HepG2 (cell line): ENCODE results near the gene GPT2. TPM values are rescaled to one million over a fixed set of nuclear protein-coding genes. Genes with fewer than 3 reads are reported as not detected.
A peak's percentile ranks its signal among the peaks of the same experiment; 100 is the strongest.

Experiments used
- ATAC-seq: fragments of 200-7000 bp; cut with Tn5 transposase; 3 replicates; pipeline ENCODE4 v1.9.1; 2020; ENCODE audit warnings: mild to moderate bottlenecking, moderate library complexity
- BruUV-seq: library from RNA; stranded (reverse); fragments of 400-500 nt; replicated peaks from 2 replicates; lab custom pipeline; 2021; lab: Mats Ljungman, UMichigan
- CTCF ChIA-PET: fragments of 300-600 bp; formaldehyde crosslinking; extraction: SDS; loops from one replicate; lab custom pipeline; 2021; ENCODE audit warnings: low total read pairs, inconsistent platforms, low intra/inter-chr PET ratio; lab: Yijun Ruan, JAX
- POLR2A ChIA-PET: fragments of 350-600 bp; sonication (Branson Sonifier 250); formaldehyde crosslinking; loops from one replicate; lab custom pipeline; 2020; ENCODE audit warnings: antibody characterized with exemption, inconsistent platforms; lab: Yijun Ruan, JAX
- DNase-seq: peaks from one replicate; pipeline ENCODE4 v3.0.0-alpha.2; 2015; ENCODE audit warnings: low spot score
- FAIRE-seq: peaks from 3 replicates; lab custom pipeline; 2011; peaks lifted over from hg19 to GRCh38; lab: Jason Lieb, UNC
- H2AFZ ChIP-seq: one replicate; pipeline ENCODE4 v1.6.1; 2011; ENCODE audit warnings: low read length, inconsistent platforms
- H3K27ac ChIP-seq: fragments of 300-600 bp; 3 replicates; pipeline ENCODE4 v1.8.0; 2011; ENCODE audit warnings: mixed run types, mild to moderate bottlenecking, mixed read lengths, low read length, inconsistent platforms; ENCODE audit not compliant: insufficient read depth; ENCODE audit errors: extremely low read length
- H3K27me3 ChIP-seq, 2 experiments: fragments of 200-600 bp in 1 of 2; 2 replicates in 1 of 2; 3 replicates in 1 of 2; pipeline versions ENCODE4 v1.6.0 to v1.8.0; 2011; ENCODE audit warnings: low read length in 2 of 2, mild to moderate bottlenecking in 2 of 2, moderate library complexity in 2 of 2, inconsistent platforms in 1 of 2; ENCODE audit not compliant: insufficient read depth in 2 of 2, control insufficient read depth in 1 of 2
- H3K36me3 ChIP-seq, 2 experiments: fragments of 200-600 bp in 1 of 2; replicated peaks in 1 of 2; 2 replicates in 1 of 2; 3 replicates in 1 of 2; pipeline versions ENCODE4 v1.5.1 to v1.8.0; 2011; ENCODE audit warnings: low read length in 2 of 2, inconsistent platforms in 1 of 2; ENCODE audit not compliant: insufficient read depth in 2 of 2, control insufficient read depth in 1 of 2
- H3K4me1 ChIP-seq: 2 replicates; pipeline ENCODE4 v1.5.1; 2012; ENCODE audit warnings: low read length, inconsistent platforms; ENCODE audit not compliant: insufficient read depth
- H3K4me2 ChIP-seq: 2 replicates; pipeline ENCODE4 v1.6.0; 2011; ENCODE audit warnings: low read depth, low read length, inconsistent platforms
- H3K4me3 ChIP-seq, 3 experiments: fragments of 200-600 bp in 1 of 3; sonication (generic), shearing (Covaris generic) in 1 of 3; replicated peaks in 1 of 3; 2 replicates each; pipeline ENCODE4 v1.5.1; 2011 to 2016; ENCODE audit warnings: low read length in 3 of 3, inconsistent platforms in 2 of 3, low read depth in 2 of 3, mild to moderate bottlenecking in 2 of 3, control low read depth in 1 of 3, mixed read lengths in 1 of 3; ENCODE audit not compliant: insufficient read depth in 1 of 3
- H3K79me2 ChIP-seq: one replicate; pipeline ENCODE4 v1.6.1; 2011; ENCODE audit warnings: low read length, inconsistent platforms; ENCODE audit not compliant: insufficient read depth
- H3K9ac ChIP-seq: 2 replicates; pipeline ENCODE4 v1.6.0; 2011; ENCODE audit warnings: mild to moderate bottlenecking, low read depth, low read length, inconsistent platforms; ENCODE audit not compliant: insufficient read depth
- H3K9me3 ChIP-seq: 2 replicates; pipeline ENCODE4 v1.5.1; 2012; ENCODE audit warnings: mild to moderate bottlenecking, low read length
- H4K20me1 ChIP-seq: 2 replicates; pipeline ENCODE4 v1.6.0; 2011; ENCODE audit warnings: inconsistent platforms, mild to moderate bottlenecking, low read length, moderate library complexity; ENCODE audit not compliant: insufficient read depth
- IRF9 ChIP-seq: sonication (generic); formaldehyde crosslinking; IDR thresholded peaks from 2 replicates; pipeline ENCODE4 v1.8.0; 2022; ENCODE audit warnings: missing genetic modification reagents, mild to moderate bottlenecking, borderline replicate concordance
- NONO ChIP-seq, 2 experiments: fragments of 450-650 bp in 1 of 2; sonication (generic) in 1 of 2; formaldehyde crosslinking in 1 of 2; IDR thresholded peaks in 1 of 2; conservative IDR thresholded peaks in 1 of 2; 2 replicates each; pipeline versions ENCODE4 v1.6.1 to v1.8.0; 2017 to 2022; ENCODE audit warnings: mild to moderate bottlenecking in 1 of 2, missing genetic modification reagents in 1 of 2, moderate library complexity in 1 of 2
- PCBP2 ChIP-seq: fragments of 200-400 bp; formaldehyde crosslinking; optimal IDR thresholded peaks from 2 replicates; pipeline ENCODE3; 2018; ENCODE audit warnings: low read length, low read depth; ENCODE audit not compliant: poor library complexity, severe bottlenecking
- POLR2A ChIP-seq, 2 experiments: IDR thresholded peaks; 2 replicates each; pipeline ENCODE4 v1.6.1; 2011; ENCODE audit warnings: low read depth in 2 of 2, low read length in 2 of 2, mild to moderate bottlenecking in 1 of 2, moderate library complexity in 1 of 2; ENCODE audit not compliant: insufficient read depth in 1 of 2
- RAD51 ChIP-seq: fragments of 450-650 bp; IDR thresholded peaks from 2 replicates; pipeline ENCODE4 v1.6.1; 2016; ENCODE audit warnings: borderline replicate concordance
- SCMH1 ChIP-seq: sonication (generic); formaldehyde crosslinking; IDR thresholded peaks from 2 replicates; pipeline ENCODE4 v1.9.0; 2021; ENCODE audit warnings: missing genetic modification reagents, mild to moderate bottlenecking, borderline replicate concordance
- SSRP1 ChIP-seq: IDR thresholded peaks from 2 replicates; pipeline ENCODE4 v1.6.1; 2016; ENCODE audit warnings: control low read depth
- ZNF225 ChIP-seq: sonication (generic); formaldehyde crosslinking; IDR thresholded peaks from 2 replicates; pipeline ENCODE4 v1.4.0; 2020; ENCODE audit warnings: mild to moderate bottlenecking, missing genetic modification reagents
- ZNF580 ChIP-seq: IDR thresholded peaks from 2 replicates; pipeline ENCODE4 v1.6.1; 2016; ENCODE audit warnings: low read depth, borderline replicate concordance
- ZNF646 ChIP-seq: sonication (generic); formaldehyde crosslinking; IDR thresholded peaks from 2 replicates; pipeline ENCODE4 v1.9.0; 2021; ENCODE audit warnings: mild to moderate bottlenecking, missing genetic modification reagents
- ZNF672 ChIP-seq: sonication (generic); formaldehyde crosslinking; IDR thresholded peaks from 2 replicates; pipeline ENCODE4 v1.8.1; 2022; ENCODE audit warnings: missing genetic modification reagents
- ZNF780A ChIP-seq: sonication (generic); formaldehyde crosslinking; IDR thresholded peaks from 2 replicates; pipeline ENCODE4 v1.8.0; 2022; ENCODE audit warnings: mild to moderate bottlenecking, missing genetic modification reagents, moderate library complexity
- ZNF841 ChIP-seq: sonication (generic); formaldehyde crosslinking; IDR thresholded peaks from 2 replicates; pipeline ENCODE4 v1.8.1; 2023; ENCODE audit warnings: missing genetic modification reagents, borderline replicate concordance
- WGBS: methylation state at CpG from one replicate; pipeline ENCODE4 v1.1.6; 2017; ENCODE audit warnings: low lambda C conversion rate; 5-methylcytosine and 5-hydroxymethylcytosine counted together
- in situ Hi-C: cut with HindIII; loops from 2 replicates; pipeline ENCODE4 v1.10.0; 2017; ENCODE audit warnings: low pct_unique_long_range_greater_than_20kb; ENCODE audit not compliant: extremely low pct_ligation_motif_present
- intact Hi-C: fragments of 100-400 bp; cut with micrococcal nuclease; formaldehyde crosslinking; loops from one replicate; pipeline ENCODE4 v1.10.0; 2022; ENCODE audit not compliant: unreplicated experiment
- polyA plus RNA-seq, 8 experiments: library from polyadenylated mRNA; depleted of rRNA in 3 of 8; stranded (reverse) in 7 of 8; unstranded in 1 of 8; fragments of >200 nt; fragmentation: Illumina TruSeq in 4 of 8; extraction: Trizol in 4 of 8; gene quantifications; 2 replicates each; pipeline versions ENCODE4 v1.2.1 to v1.2.3, GENCODE V29; 2011 to 2016; ENCODE audit warnings: low read depth in 4 of 8, missing spikeins in 1 of 8, mixed read lengths in 1 of 8; ENCODE audit not compliant: insufficient read depth in 1 of 8
- total RNA-seq, 5 experiments: library from RNA; depleted of rRNA; stranded (reverse); fragments of >200 nt; fragmentation: Illumina TruSeq; extraction: Trizol; gene quantifications; 2 replicates each; pipeline ENCODE4 v1.2.3, GENCODE V29; 2016; ENCODE audit warnings: low read depth in 1 of 5
- TF ChIP-seq, protein P1 (sequence below): sonication (generic); formaldehyde crosslinking; IDR thresholded peaks from 2 replicates; pipeline ENCODE4 v1.4.0; 2020; ENCODE audit warnings: missing genetic modification reagents, low read depth, mild to moderate bottlenecking, borderline replicate concordance

GPT2 gene
- total and polyA plus RNA-seq, 2 of the 13 experiments (the other 11 are each of a cell fraction or from before 2014, with no cell fraction given) = 138 to 267 TPM

DNA sequence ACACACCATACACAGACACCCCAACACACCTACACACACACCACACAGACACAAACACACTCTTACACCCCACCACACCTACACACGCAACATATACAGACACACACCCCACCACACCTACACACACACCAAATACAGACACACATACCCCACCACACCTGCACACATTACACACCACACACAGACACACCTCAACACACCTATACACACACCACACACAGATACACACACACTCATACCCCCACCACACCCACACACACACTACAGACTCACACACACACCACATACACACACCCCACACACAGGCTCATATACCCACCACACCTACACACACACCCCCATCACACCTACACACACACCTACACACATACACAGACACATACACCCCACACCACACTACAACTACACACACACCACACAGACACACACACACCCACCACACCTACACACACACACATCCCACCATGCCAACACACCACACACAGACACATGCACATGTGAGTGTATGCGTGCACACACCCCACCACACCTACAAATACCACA lies 31.4 kb downstream of the GPT2 start (continued):
- TF ChIP-seq ZNF841 (CRISPR knock-in tag) (0 out of 2 replicates have a peak, but pooled peaks have one; percentile 27), RAD51 (peak; percentile 17; the same call in 1 of the 2 replicates), ZNF672 (CRISPR knock-in tag) (peak; percentile 55; the same call in 1 of the 2 replicates), IRF9 (no peak), SSRP1 (peak; percentile 93; the same call in 1 of the 2 replicates), ZNF225 (0 out of 2 replicates have a peak, but pooled peaks have one; percentile 27), SCMH1 (CRISPR knock-in tag) (no peak), NONO (IDR thresholded peaks at IDR 0.05) (peak; percentile 63), NONO (CRISPR knock-in tag; conservative IDR thresholded peaks at IDR 0.05) (no peak; the same call in 1 of the 2 replicates), ZNF780A (CRISPR knock-in tag) (0 out of 2 replicates have a peak, but pooled peaks have one; percentile 51), POLR2A (IDR thresholded peaks at IDR 0.05; ENCODE audit: insufficient read depth in 1 of 2, low read depth in 2 of 2, low read length in 2 of 2) (0 out of 4 replicates have a peak, but pooled peaks of 1 of the 2 experiments have one; percentile 32)
- TF ChIP-seq, protein P1, sequence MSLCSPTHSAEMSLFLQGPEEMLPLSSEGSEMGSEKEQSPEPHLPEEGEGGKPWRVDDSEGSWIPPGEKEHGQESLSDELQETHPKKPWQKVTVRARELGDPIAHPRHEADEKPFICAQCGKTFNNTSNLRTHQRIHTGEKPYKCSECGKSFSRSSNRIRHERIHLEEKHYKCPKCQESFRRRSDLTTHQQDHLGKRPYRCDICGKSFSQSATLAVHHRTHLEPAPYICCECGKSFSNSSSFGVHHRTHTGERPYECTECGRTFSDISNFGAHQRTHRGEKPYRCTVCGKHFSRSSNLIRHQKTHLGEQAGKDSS (CRISPR knock-in tag) = 0 out of 2 replicates have a peak, but pooled peaks have one; percentile 19
- TF ChIP-seq, all 625 proteins: peak for 17

DNA sequence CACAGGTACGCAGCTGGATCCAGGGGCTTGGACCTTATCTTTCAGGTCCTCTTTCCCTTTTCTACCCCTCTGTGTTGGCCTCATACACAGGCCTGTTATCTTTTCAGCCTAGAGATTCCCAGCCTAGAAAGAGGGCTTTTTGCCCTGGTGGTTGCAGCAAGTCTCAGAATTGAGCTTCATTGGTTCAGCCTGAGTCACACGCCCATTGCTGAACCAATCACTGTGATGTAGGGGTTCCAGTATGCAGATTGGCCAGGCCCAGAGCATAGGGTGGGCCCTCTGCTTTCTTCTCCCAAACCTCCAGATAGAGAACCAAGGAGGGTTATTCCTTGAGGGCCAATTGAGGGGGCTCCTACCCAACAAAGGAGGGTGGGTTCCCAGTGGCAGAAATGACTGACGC lies 32.8 kb downstream of the GPT2 start:
- POLR2A ChIA-PET = interaction anchor here (1.0 to 2.0 kb wide), 4 partner anchors 17 to 63 kb away, joined by 3 to 10 read pairs (median 4); partner anchors contain the start of gene GPT2
- Histone ChIP-seq H3K27me3 (no peaks in the 10 kb centered on the region), H3K27ac (no peak overlapping the region), H2AFZ (no peak overlapping the region), H3K9ac (no peak overlapping the region), H3K4me1 (peaks cover 56% of the 10 kb centered on the region), H3K4me3 (no peak overlapping the region), H3K4me2 (no peak overlapping the region), H3K36me3 (peaks cover 73 to 95% of the 10 kb centered on the region in 2 experiments), H3K79me2 (no peaks in the 10 kb centered on the region), H4K20me1 (peaks cover 34% of the 10 kb centered on the region), H3K9me3 (no peaks in the 10 kb centered on the region)
- peak; percentile 23 for ATAC-seq
- intact Hi-C loops (loop anchor here (10.0 kb wide), 1 partner anchor 222 kb away; no protein-coding TSS in a partner anchor), in situ Hi-C loops (no loop called here)
- BruUV-seq = no TSS peak
- peak; percentile 44 for DNase-seq
- CTCF ChIA-PET = interaction anchor here (1.6 kb wide), 1 partner anchor 63 kb away, joined by 4 read pairs; no protein-coding TSS in a partner anchor
- 97% methylated on average over 3 of the region's 3 CpGs for WGBS
- FAIRE-seq = no peak
- TF ChIP-seq ZNF646 (CRISPR knock-in tag) = no peak
- TF ChIP-seq PCBP2 = no peak
- no peak for TF ChIP-seq ZNF580 (CRISPR knock-in tag)
